SU-DHL-6 (cell line): ENCODE results near the gene CHRNE.

Source experiments
- H2AFZ ChIP-seq: fragments of 200-600 bp; sonication (generic); 2 replicates; pipeline ENCODE4 v1.6.1; 2014; ENCODE audit warnings: low read depth, mild to moderate bottlenecking, moderate library complexity, mixed read lengths, antibody characterized with exemption, low read length; ENCODE audit not compliant: severe bottlenecking
- H3F3A ChIP-seq: fragments of 200-600 bp; shearing (Covaris generic); 2 replicates; pipeline ENCODE4 v1.6.0; 2016; ENCODE audit warnings: antibody characterized with exemption, mild to moderate bottlenecking; ENCODE audit not compliant: insufficient read depth
- H3K27ac ChIP-seq: fragments of 200-600 bp; sonication (generic); 2 replicates; pipeline ENCODE4 v1.5.1; 2016; ENCODE audit warnings: low read depth, mild to moderate bottlenecking, low read length, moderate library complexity, mixed read lengths
- H3K27me3 ChIP-seq: fragments of 200-600 bp; sonication (generic), shearing (Covaris generic); 2 replicates; pipeline ENCODE4 v1.6.0; 2014; ENCODE audit warnings: mild to moderate bottlenecking, low read length
- H3K36me3 ChIP-seq: fragments of 200-600 bp; sonication (generic); 2 replicates; pipeline ENCODE4 v1.6.1; 2014; ENCODE audit warnings: mild to moderate bottlenecking, low read length, mixed read lengths
- H3K4me2 ChIP-seq: fragments of 300-600, 200-600 bp; shearing (Covaris generic), sonication (generic); 2 replicates; pipeline ENCODE4 v1.6.0; 2014; ENCODE audit warnings: low read length, low read depth, mild to moderate bottlenecking; ENCODE audit not compliant: poor library complexity, severe bottlenecking
- H3K4me3 ChIP-seq: fragments of 200-600 bp; sonication (generic); 2 replicates; pipeline ENCODE4 v1.5.1; 2014; ENCODE audit warnings: antibody characterized with exemption, low read length, mild to moderate bottlenecking, mixed read lengths; ENCODE audit not compliant: insufficient read depth, poor library complexity, severe bottlenecking
- H3K79me2 ChIP-seq: fragments of 200-600 bp; sonication (generic); 2 replicates; pipeline ENCODE4 v1.6.1; 2014; ENCODE audit warnings: mild to moderate bottlenecking, low read length, moderate library complexity; ENCODE audit not compliant: insufficient read depth
- H3K9ac ChIP-seq: fragments of 200-600 bp; sonication (generic); 2 replicates; pipeline ENCODE4 v1.7.0; 2014; ENCODE audit warnings: mild to moderate bottlenecking, low read length
- H3K9me2 ChIP-seq: fragments of 200-600 bp; sonication (generic); replicated peaks from 2 replicates; pipeline ENCODE4 v1.6.1; 2014; ENCODE audit warnings: low read length; ENCODE audit not compliant: insufficient read depth
- H3K9me3 ChIP-seq: fragments of 200-600 bp; sonication (generic); 2 replicates; pipeline ENCODE4 v1.6.1; 2014; ENCODE audit warnings: low read length, mixed read lengths; ENCODE audit not compliant: insufficient read depth
- H4K20me1 ChIP-seq: fragments of 200-600 bp; sonication (generic); 2 replicates; pipeline ENCODE4 v1.6.1; 2014; ENCODE audit warnings: low read depth, mild to moderate bottlenecking, antibody characterized with exemption, low read length, moderate library complexity, mixed read lengths
- CTCF ChIP-seq: fragments of 200-600 bp; sonication (generic); IDR thresholded peaks from one replicate; pipeline ENCODE4 v1.5.1; 2017; ENCODE audit warnings: antibody characterized with exemption, mild to moderate bottlenecking, low read length, moderate library complexity; ENCODE audit not compliant: insufficient read depth, poor library complexity, severe bottlenecking
- EZH2phosphoT487 ChIP-seq: fragments of 200-600 bp; sonication (generic), shearing (Covaris generic); conservative IDR thresholded peaks from 2 replicates; pipeline ENCODE4 v1.6.1; 2018; ENCODE audit warnings: mild to moderate bottlenecking, antibody characterized with exemption, low read length, moderate library complexity, mixed read lengths

CHRNE gene

GRCh38 chr17:4897198-4897687, 5.7 kb downstream of the CHRNE start:
- Histone ChIP-seq H3K36me3 (no peaks in the 10 kb centered on the region), H3K27ac (no peak overlapping the region), H3K27me3 (no peaks in the 10 kb centered on the region), H3K4me3 (no peak overlapping the region), H3K9me2 (no peaks in the 10 kb centered on the region), H3K9ac (no peak overlapping the region), H3F3A (peaks cover 5% of the 10 kb centered on the region; the same call in 1 of the 2 replicates), H2AFZ (no peak overlapping the region), H3K79me2 (no peaks in the 10 kb centered on the region), H3K4me2 (no peak overlapping the region), H4K20me1 (no peaks in the 10 kb centered on the region), H3K9me3 (no peaks in the 10 kb centered on the region)
- TF ChIP-seq CTCF: no peak
- TF ChIP-seq EZH2phosphoT487: no peak

GRCh38 chr17:4896332-4897197, 6.3 kb downstream of the CHRNE start:
- no peak overlapping the region for H3K4me2 ChIP-seq
- H3K27me3 ChIP-seq: no peaks in the 10 kb centered on the region
- no peak overlapping the region for H3K4me3 ChIP-seq
- H3K79me2 ChIP-seq: no peaks in the 10 kb centered on the region
- no peak overlapping the region for H2AFZ ChIP-seq
- H3K27ac ChIP-seq: no peak overlapping the region
- no peaks in the 10 kb centered on the region for H3K9me3 ChIP-seq
- H3K9ac ChIP-seq: no peak overlapping the region
- TF ChIP-seq CTCF (no peak), EZH2phosphoT487 (no peak)
- H4K20me1 ChIP-seq: no peaks in the 10 kb centered on the region
- H3K36me3 ChIP-seq: no peaks in the 10 kb centered on the region
- peaks cover 5% of the 10 kb centered on the region; the same call in 1 of the 2 replicates for H3F3A ChIP-seq
- H3K9me2 ChIP-seq: no peaks in the 10 kb centered on the region

- no peaks in the 10 kb centered on the region for H3K9me3 ChIP-seq
- TF ChIP-seq CTCF (no peak), EZH2phosphoT487 (no peak)
- no peaks in the 10 kb centered on the region for H4K20me1 ChIP-seq
- no peaks in the 10 kb centered on the region for H3K36me3 ChIP-seq
- H3K27ac ChIP-seq: no peak overlapping the region
- H3K9me2 ChIP-seq: no peaks in the 10 kb centered on the region
- H2AFZ ChIP-seq: no peak overlapping the region
- H3K9ac ChIP-seq: no peak overlapping the region
- H3F3A ChIP-seq: peaks cover 5% of the 10 kb centered on the region; the same call in 1 of the 2 replicates
- no peak overlapping the region for H3K4me2 ChIP-seq
- H3K79me2 ChIP-seq: no peaks in the 10 kb centered on the region
- H3K27me3 ChIP-seq: no peaks in the 10 kb centered on the region
- no peak overlapping the region for H3K4me3 ChIP-seq
These were observed 7.1 kb downstream of the CHRNE start for GRCh38 chr17:4895657-4896331.
